GM12878 (cell line): ENCODE data around the gene REG1A. TPM values are rescaled to one million over a fixed set of nuclear protein-coding genes. Genes with fewer than 3 reads are reported as not detected.

Source experiments
- ATAC-seq: fragments of 200-7000 bp; cut with Tn5 transposase; 3 replicates; pipeline ENCODE4 v1.9.1; 2020; ENCODE audit warnings: mild to moderate bottlenecking, moderate library complexity
- BruUV-seq: library from RNA; stranded (reverse); fragments of 400-500 nt; replicated peaks from 2 replicates; lab custom pipeline; 2021; lab: Mats Ljungman, UMichigan
- CTCF ChIA-PET: fragments of 300-600 bp; sonication (Branson Sonifier 250); formaldehyde crosslinking; extraction: SDS; loops from one replicate; lab custom pipeline; 2021; ENCODE audit warnings: inconsistent platforms; lab: Yijun Ruan, JAX
- POLR2A ChIA-PET: fragments of 350-600 bp; formaldehyde crosslinking; extraction: SDS; loops from one replicate; lab custom pipeline; 2021; ENCODE audit warnings: inconsistent platforms; lab: Charles Lee
- RAD21 ChIA-PET: fragments of 300-600 bp; sonication (Branson Sonifier 250); formaldehyde crosslinking; loops from one replicate; lab custom pipeline; 2023; ENCODE audit warnings: antibody characterized with exemption; ENCODE audit not compliant: unreplicated experiment; lab: Charles Lee
- SMC1A ChIA-PET: fragments of 300-600 bp; sonication (Branson Sonifier 250); formaldehyde crosslinking; loops from one replicate; lab custom pipeline; 2023; ENCODE audit not compliant: unreplicated experiment, uncharacterized antibody; lab: Charles Lee
- DNase-seq: peaks from one replicate; pipeline ENCODE4 v3.0.0-alpha.2; 2011; ENCODE audit warnings: low read depth, low spot score
- FAIRE-seq: peaks from 3 replicates; lab custom pipeline; 2011; peaks lifted over from hg19 to GRCh38; lab: Jason Lieb, UNC
- H2AFZ ChIP-seq: 2 replicates; pipeline ENCODE4 v1.6.0; 2011; ENCODE audit warnings: low read depth, low read length, control low read depth; ENCODE audit not compliant: control insufficient read depth
- H3K27ac ChIP-seq: 2 replicates; pipeline ENCODE4 v1.5.1; 2011; ENCODE audit warnings: control low read depth; ENCODE audit not compliant: control insufficient read depth, insufficient read depth
- H3K27me3 ChIP-seq, 2 experiments: replicated peaks in 1 of 2; 2 replicates each; pipeline versions ENCODE4 v1.6.0 to v1.6.1; 2011; ENCODE audit warnings: low read length in 1 of 2; ENCODE audit not compliant: control insufficient read depth in 2 of 2, insufficient read depth in 2 of 2
- H3K36me3 ChIP-seq, 2 experiments: 2 replicates each; pipeline ENCODE4 v1.5.1; 2011; ENCODE audit warnings: low read length in 1 of 2; ENCODE audit not compliant: control insufficient read depth in 2 of 2, insufficient read depth in 2 of 2
- H3K4me1 ChIP-seq: 2 replicates; pipeline ENCODE4 v1.6.1; 2011; ENCODE audit warnings: mild to moderate bottlenecking, low read length, moderate library complexity, mixed read lengths; ENCODE audit not compliant: control insufficient read depth, insufficient read depth
- H3K4me2 ChIP-seq: 2 replicates; pipeline ENCODE4 v1.6.0; 2011; ENCODE audit warnings: control low read depth; ENCODE audit not compliant: control insufficient read depth, insufficient read depth
- H3K4me3 ChIP-seq: fragments of 200-600 bp; sonication (generic); 2 replicates; pipeline ENCODE4 v1.5.1; 2016
- H3K79me2 ChIP-seq: 2 replicates; pipeline ENCODE4 v1.6.0; 2011; ENCODE audit warnings: low read length; ENCODE audit not compliant: control insufficient read depth, insufficient read depth
- H3K9ac ChIP-seq: 2 replicates; pipeline ENCODE4 v1.8.0; 2011; ENCODE audit warnings: low read length, control low read depth, mixed read lengths; ENCODE audit not compliant: control insufficient read depth, insufficient read depth
- H3K9me3 ChIP-seq: replicated peaks from 3 replicates; pipeline ENCODE4 v1.5.1; 2011; ENCODE audit warnings: mild to moderate bottlenecking, low read length; ENCODE audit not compliant: control insufficient read depth, insufficient read depth
- H4K20me1 ChIP-seq: 2 replicates; pipeline ENCODE4 v1.6.0; 2011; ENCODE audit not compliant: control insufficient read depth, insufficient read depth
- BCLAF1 ChIP-seq: fragments of 450-650 bp; IDR thresholded peaks from 2 replicates; pipeline ENCODE4 v1.6.1; 2017; ENCODE audit warnings: antibody characterized with exemption, mild to moderate bottlenecking, moderate library complexity
- WGBS: methylation state at CpG from one replicate; pipeline ENCODE4 v1.1.6; 2016; ENCODE audit warnings: low lambda C conversion rate; ENCODE audit not compliant: insufficient replicate concordance, insufficient coverage; ENCODE audit errors: missing lambda C conversion rate; 5-methylcytosine and 5-hydroxymethylcytosine counted together
- in situ Hi-C: fragments of 300-500 bp; cut with MboI; formaldehyde crosslinking; loops from 9 replicates; pipeline ENCODE4 v1.14.3; 2018; ENCODE audit warnings: mixed read lengths
- intact Hi-C: fragments of 100-400 bp; cut with micrococcal nuclease; formaldehyde crosslinking; loops from one replicate; pipeline ENCODE4 v1.14.2; 2022; ENCODE audit not compliant: unreplicated experiment
- polyA plus RNA-seq, 11 experiments: library from polyadenylated mRNA; depleted of rRNA in 4 of 11; unstranded in 6 of 11; stranded (reverse) in 5 of 11; fragments of >200 nt; fragmentation: Nextera tagmentation in 4 of 11; fragmentation: Illumina TruSeq in 1 of 11; extraction: Ambion mirVana in 4 of 11; extraction: Trizol in 1 of 11; gene quantifications; 1 replicate in 1 of 11; 2 replicates in 10 of 11; pipeline versions ENCODE4 v1.2.1 to v1.2.3, GENCODE V29; 2011 to 2016; ENCODE audit warnings: inconsistent platforms in 2 of 11, missing spikeins in 2 of 11, low read depth in 1 of 11
- total RNA-seq, 4 experiments: library from RNA; depleted of rRNA in 3 of 4; stranded (reverse); fragments of >200 nt in 3 of 4; fragmentation: Illumina TruSeq in 1 of 4; extraction: Trizol in 1 of 4; gene quantifications; 2 replicates each; pipeline versions ENCODE4 v1.2.1 to v1.2.3, GENCODE V29; 2013 to 2021

Gene REG1A
- total and polyA plus RNA-seq, 10 of the 15 experiments (the other 5 are each of a cell fraction or from before 2014, with no cell fraction given), result 4.5 TPM; not detected in 9

GRCh38 chr2:79084495-79085135 lies 35.7 kb upstream of the REG1A start:
- whole genome bisulfite sequencing, result 17% methylated on average over 3 of the region's 3 CpGs

More at GRCh38 chr2:79084495-79085135, 35.7 kb upstream of the REG1A start:
- RAD21 ChIA-PET, result no interaction called here
- CTCF ChIA-PET, result no interaction called here
- SMC1A ChIA-PET, result no interaction called here
- H3K36me3 ChIP-seq, result no peaks in the 10 kb centered on the region
- no peaks in the 10 kb centered on the region for H3K4me1 ChIP-seq
- no TSS peak for BruUV-seq
- no peak overlapping the region for H3K4me2 ChIP-seq
- POLR2A ChIA-PET, result no interaction called here
- no peak for TF ChIP-seq BCLAF1
- H3K9me3 ChIP-seq, result no peaks in the 10 kb centered on the region
- no peaks in the 10 kb centered on the region for H3K79me2 ChIP-seq
- H3K9ac ChIP-seq, result no peak overlapping the region
- no peak overlapping the region for H2AFZ ChIP-seq
- no peaks in the 10 kb centered on the region for H4K20me1 ChIP-seq
- intact Hi-C loops, result no loop called here
- FAIRE-seq (no peak), ATAC-seq (no peak), DNase-seq (no peak)
- H3K27me3 ChIP-seq, result no peaks in the 10 kb centered on the region
- H3K4me3 ChIP-seq, result no peak overlapping the region
- H3K27ac ChIP-seq, result no peak overlapping the region
- in situ Hi-C loops, result no loop called here
